KBM-7 (cell line): ENCODE results near the gene EXOSC6.
"Not testable (repeated sequence)": the region's sequence is repeated elsewhere in the genome, so short reads cannot be mapped to it uniquely, and the experiment has no call there.

Experiments
- DNase-seq: peaks from one replicate; pipeline ENCODE4 v3.0.0-alpha.2; 2015
- in situ Hi-C: fragments of 300-500 bp; cut with MboI; formaldehyde crosslinking; loops from 2 replicates; pipeline ENCODE4 v1.14.3; 2020; ENCODE audit warnings: low sequenced_read_pairs, low pct_unique_long_range_greater_than_20kb, mixed read lengths

The EXOSC6 gene

DNA sequence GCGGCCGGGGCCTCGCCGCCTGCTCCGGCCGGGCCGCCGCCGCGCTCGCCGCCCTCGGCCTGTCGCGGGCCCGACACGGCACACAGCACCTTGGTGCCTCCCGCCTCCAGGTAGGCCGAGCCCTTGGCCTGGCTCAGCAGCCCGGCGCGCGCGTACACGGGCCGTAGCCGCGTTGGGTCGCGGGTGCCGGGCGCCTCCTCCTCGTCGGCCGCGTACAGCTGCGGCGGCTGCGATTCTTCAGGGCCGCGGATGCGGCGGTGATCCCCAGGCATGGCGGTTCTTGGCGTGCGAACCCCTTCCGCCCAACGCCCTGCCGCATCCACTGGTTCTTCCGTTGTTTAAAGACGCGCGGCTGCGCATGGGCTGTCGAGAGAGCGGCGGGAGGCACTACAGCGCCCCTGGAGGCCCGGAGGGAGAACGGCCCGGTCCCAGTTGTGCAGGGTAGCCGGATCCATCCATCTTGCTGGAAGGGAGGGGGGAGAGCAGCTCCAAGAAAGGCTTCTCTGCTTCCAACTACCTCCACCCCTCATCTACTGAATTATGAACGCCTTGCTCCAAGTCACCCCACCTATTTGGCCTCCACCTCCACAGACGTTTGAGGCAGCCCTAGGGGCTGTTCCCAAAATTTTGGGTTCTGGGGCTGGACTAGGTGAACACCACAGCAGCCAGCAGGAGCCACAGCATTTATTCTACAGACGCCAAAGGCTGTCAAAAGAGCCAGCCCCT, at the start of gene EXOSC6:
Gene EXOSC6, minus strand, starts transcription at position 312 of the 726 bp plus-strand sequence. Its CDS starts 40 bp downstream, at position 272.
- DNase-seq = peak; percentile 96
- in situ Hi-C loops = no loop called here

DNA sequence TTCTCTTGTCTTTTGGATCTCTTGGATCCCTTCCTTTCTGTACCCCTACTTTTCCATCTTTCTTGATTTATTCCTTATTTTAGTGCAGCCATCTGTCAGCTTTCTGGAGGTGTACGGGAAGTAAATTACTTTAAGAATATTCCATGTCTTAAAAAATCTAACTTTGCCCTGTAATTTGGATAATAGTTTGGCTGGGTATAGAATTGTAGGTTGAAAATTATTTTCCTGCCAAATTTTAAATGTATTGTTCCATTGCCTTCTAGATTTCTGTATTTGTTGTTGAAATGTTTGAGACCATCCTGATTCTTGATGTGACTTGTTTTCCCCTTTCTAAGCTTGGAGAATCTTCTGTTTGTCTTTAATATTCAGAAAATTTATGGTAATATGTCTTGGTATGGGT, 49.4 kb upstream of the EXOSC6 start:
- no peak for DNase-seq
- in situ Hi-C loops = no loop called here

DNA sequence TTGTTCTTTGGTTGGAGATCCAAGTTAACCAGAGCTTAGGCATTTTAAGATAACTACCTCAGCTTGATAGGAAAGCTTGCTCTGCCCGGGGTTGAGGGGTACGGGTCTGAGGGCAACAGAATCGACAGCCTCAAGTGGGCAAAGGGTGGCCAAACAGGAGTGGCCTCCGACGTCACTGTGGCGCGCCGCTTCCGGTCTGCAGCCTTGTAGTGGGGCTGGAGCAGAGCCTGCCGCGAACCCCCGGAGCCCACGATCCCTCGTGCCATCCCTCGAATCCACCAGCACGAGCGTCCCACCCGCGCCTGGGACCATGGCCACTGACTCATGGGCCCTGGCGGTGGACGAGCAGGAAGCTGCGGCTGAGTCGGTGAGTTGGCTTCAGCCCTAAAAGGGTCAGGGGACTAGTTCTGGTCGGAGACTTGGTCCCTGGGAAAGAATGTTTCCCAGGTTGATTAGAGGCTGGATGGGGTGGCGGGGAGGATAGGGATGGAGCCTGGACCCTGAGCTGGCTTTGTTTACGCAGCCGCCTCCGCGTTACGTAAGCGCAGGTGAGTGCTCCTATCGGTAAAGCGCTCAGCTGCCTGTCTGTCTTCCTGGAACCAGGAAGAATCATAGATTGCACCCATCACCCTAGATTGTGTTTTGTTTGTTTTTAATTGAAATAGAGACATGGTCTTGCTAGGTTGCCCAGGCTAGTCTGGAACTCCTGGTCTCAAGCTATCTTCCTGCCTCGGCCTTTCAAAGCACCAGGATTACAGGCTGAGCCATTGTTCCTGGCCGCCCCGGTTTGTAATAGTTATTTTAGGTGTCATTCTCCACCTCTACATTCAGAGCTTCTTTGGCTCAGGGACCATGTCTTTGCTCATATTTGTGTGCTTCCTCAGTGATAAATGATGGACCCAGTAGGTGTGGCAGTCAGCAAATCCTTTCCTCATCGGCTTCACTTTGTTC, 47.5 kb upstream of the EXOSC6 start, which contains the start of gene DDX19B:
Gene DDX19B, plus strand, starts transcription at position 199 of the 951 bp plus-strand sequence. Its CDS starts 112 bp downstream, at position 311.
- no peak for DNase-seq
- in situ Hi-C loops = no loop called here

DNA sequence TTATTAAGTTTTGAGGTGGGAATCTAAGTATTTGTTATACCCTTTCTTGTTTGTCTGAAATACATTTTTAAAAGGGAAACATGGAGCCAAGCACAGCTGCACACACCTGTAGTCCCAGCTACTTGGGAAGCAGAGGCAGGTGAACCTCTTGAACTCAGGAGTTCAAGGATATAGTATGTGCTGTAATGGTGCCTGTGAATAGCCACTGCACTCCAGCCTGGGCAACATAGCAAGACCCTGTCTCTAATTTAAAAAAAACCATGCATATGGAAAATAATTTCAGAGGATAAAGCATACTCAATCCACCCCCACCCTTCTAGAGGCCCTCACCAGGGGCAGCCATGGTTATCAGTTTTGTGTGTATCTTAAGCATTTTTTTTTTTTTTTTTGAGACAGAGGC, 43.9 kb upstream of the EXOSC6 start:
- in situ Hi-C loops = no loop called here

DNA sequence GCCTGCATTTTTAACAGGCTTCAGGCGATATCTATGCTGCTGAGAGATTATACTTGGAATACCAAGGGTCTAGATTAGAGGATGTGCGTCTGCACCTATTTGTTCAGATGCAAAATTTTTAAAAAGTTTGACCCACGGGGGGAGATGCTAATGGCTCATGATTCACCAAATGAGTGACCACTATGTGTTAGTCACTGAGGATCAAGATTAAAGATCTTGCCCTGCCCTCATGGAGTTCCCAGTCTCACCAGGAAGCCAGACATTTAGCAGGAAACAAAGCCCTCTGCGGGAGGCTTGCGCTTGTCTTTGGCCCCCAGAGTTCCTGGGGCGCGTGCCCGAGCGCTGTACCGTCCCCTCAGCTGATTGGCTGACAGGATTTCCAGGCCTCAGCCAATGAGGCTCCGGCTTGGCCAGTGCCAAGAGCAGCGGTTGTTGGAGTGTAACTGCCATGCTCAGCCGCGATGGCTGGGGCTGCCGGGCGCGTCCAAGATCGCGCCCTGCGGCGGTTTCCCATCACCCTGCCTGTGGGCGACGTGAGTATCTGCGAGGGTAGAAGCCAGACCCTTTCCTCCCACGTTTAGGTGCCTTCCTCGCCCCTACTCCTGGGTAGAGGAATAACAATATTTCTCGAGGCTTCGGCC, 42.8 kb upstream of the EXOSC6 start:
- in situ Hi-C loops = no loop called here
- DNase-seq = no peak

More for the DNA sequence above, 43.9 kb upstream of the EXOSC6 start:
- DNase-seq = no peak

DNA sequence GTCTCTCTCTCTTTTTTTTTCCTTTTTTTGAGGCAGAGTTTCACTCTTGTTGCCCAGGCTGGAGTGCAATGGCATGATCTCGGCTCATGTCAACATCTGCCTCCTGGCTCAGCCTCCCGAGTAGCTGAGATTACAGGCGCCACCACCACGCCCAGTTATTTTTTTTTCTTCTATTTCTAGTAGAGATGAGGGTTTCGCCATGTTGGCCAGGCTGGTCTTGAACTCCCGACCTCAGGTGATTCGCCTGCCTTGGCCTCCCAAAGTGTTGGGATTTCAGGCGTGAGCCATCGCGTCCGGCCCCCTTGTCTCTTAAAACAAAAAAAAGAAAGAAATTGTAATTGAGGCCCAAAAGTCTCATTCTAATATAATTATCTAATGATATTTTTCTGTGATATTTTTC, 40.4 kb upstream of the EXOSC6 start:
- in situ Hi-C loops = not testable (repeated sequence)

DNA sequence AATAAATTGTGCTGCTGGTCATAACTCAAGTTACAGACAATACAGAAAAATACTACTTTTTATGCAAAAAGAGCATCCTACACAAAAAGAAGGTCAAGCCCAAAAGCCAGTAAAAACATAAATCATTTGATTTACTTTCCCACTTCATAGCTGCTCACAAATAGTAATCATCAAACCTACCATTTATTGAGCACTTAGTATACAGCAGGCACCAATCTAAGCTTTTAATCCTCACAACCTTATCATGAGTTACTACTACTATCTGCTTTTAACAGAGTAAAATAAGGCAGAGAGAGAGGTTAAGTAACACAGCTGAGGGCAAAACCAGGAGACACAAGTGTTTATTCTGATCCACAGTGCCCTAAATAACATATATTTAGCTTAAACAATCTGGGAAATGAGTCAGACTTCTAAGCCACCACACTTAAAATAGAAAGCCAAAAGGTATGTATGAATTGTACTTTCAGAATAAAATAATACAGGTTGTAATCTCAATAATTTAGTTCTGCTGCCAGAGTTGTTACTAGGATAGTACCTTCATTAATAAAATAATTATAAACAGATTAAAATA, 39.3 kb upstream of the EXOSC6 start:
- in situ Hi-C loops = no loop called here
- DNase-seq = no peak

More for the DNA sequence above, 40.4 kb upstream of the EXOSC6 start:
- not testable (repeated sequence) for DNase-seq

DNA sequence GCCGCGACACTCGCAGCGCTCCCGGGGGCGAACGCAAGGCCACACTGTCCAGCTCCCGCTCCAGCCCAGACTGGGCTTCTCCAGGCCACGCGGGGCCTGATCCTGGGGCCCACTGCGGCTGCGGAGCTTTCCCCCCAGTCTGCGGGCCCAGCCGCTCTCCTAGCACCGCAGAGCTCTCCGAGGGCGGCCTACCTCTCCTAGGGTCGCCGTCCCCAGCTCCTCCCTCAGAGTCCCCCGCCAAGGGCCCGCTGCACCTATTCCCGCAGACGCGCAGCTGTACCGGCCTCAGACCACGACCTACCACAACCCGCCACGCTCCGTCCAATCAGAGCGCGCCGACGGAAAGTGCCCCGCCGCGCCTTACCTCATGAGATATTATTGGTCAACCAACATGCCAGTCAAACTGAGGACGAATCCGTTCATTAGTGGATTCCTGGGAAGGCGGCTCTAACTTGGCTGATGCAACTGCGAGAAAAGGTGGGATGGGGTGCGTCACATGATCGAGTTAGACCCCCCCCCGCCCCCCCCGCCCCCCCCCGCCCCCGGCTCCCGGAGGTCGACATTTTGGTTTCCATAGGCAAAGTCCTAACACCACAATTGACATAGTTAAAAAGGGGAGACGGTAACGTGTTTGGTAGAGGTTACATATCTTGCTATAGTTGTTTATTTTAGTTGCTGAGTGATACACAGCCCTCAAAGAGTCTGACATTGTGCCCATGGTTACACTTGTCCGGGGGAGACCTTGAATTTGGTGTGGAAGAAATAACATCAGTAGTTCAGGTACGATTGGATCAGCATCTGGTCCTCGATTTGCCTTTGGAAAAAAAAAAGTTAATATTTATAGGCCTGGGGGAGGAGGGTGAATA, 37.7 kb upstream of the EXOSC6 start, which contains the start of gene AARS1:
Gene AARS1, minus strand, starts transcription at position 278 of the 866 bp plus-strand sequence. CDS start 6,743 bp downstream, outside the sequence.
- DNase-seq = peak; percentile 99
- in situ Hi-C loops = no loop called here

DNA sequence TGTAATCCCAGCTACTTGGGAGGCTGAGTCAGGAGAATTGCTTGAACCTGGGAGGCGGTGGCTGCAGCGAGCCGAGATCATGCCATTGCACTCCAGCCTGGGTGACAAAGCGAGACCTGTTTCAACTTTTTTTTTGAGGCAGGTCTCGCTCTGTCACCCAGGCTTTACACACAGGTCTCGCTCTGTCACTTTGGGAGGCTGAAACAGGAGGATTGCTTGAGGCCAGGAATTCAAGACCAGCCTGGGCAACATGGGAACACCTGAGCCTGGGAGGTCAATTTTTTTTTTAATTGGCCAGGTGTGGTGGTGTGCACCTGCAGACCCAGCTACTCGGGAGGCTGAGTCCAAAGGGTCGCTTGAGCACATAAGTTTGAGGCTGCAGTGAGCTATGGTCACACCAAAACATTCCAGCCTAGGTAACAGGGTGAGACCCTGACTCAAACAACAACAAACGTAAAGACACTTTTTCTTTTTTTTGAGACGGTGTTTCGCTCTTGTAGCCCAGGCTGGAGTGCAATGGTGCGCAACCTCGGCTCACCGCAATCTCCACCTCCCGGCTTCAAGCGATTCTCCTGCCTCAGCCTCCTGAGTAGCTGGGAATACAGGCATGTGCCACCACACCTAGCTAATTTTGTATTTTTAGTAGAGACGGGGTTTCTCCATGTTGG, 35.7 kb upstream of the EXOSC6 start:
- peak; percentile 58 for DNase-seq
- in situ Hi-C loops = not testable (repeated sequence)

DNA sequence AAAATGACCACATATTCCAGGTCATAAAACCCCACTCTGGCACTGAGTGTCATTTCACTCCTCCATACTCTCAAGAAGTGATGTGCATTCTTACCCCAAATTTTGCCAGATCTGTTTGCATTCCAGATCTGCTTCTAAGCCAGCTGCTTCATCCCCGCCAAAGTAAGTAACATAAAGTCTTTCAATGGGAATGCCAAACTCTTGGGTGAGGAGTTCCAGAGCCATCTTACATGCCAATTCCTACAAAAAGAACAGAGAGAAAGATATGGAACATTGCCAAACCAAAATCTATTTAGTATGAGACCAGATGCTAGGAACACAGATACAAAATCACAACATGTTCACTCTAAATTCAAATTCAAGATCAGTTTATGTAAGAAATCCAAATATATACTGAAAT, 24.7 kb upstream of the EXOSC6 start:
- in situ Hi-C loops = no loop called here
- no peak for DNase-seq

DNA sequence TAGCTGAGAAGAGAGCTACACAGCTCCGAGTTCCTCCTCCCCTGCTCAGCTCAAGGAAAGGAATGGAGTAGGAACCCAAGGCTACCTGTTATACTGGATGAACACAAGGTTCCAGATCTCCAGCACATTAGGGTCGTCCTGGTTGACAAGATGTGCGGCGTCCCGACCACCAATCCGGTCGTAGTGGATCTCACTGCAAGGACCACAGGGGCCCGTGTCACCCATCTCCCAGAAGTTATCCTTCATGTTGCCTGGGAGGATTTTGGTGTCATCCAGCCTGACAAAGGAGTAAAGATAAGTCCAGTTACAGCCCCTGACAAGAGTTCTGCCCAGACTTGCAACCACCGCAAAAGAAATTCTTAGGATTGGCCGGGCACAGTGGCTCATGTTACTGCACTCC, 20.0 kb upstream of the EXOSC6 start:
- DNase-seq = no peak
- in situ Hi-C loops = no loop called here

DNA sequence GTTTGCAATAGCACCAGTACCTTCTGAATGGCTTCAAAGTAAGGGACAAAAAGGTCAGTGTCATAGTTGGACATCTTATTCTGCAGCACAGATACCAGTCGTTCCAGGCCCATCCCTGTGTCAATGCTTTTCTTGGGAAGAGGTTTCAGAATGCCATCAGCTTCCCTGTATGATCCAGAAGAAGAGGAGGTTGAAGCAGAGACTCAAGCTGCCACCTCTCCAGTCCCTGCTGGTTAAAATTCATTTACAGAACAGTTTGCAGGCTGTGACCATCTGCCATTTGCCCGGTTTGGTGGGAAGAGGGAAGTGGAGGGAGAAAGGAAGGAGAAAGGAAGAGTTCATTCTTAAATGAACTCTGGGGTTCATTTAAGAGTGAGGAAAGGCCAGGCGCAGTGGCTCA, 18.4 kb upstream of the EXOSC6 start:
- DNase-seq = no peak
- in situ Hi-C loops = no loop called here

DNA sequence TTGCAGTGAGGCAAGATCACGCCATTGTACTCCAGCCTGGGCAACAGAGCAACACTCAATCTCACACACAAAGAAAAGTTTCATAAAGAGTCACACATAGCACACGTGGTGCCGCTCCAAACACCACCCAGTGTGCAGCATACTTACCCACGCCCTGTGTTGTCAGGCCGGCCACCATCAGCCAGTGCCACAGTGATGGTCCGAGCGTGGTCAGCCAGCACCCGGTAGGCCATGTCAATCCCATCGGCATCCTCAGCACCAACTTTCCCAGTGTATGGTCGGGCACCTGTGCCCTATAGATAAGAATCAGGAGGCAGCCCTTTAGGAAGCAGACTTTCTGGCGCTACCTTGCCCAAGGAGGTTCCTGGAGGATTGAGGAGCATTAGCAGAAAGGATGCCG, 17.7 kb upstream of the EXOSC6 start:
- no peak for DNase-seq
- in situ Hi-C loops = no loop called here

DNA sequence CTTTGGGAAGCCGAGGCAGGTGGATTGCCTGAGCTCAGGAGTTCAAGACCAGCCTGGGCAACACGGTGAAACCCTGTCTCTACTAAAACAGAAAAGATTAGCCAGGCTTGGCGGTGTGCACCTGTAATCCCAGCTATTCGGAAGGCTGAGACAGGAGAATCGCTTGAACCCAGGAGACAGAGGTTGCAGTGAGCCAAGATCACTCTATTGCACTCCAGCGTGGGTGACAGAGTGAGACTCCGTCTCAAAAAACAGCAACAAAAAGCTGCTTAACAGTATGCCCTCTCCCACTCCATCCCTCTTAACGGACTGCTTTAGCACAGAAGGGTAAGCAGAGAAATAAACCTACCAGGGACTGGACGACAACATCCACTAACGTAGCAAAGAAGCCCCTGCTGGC, 16.2 kb upstream of the EXOSC6 start:
- in situ Hi-C loops, DNase-seq: not testable (repeated sequence)

DNA sequence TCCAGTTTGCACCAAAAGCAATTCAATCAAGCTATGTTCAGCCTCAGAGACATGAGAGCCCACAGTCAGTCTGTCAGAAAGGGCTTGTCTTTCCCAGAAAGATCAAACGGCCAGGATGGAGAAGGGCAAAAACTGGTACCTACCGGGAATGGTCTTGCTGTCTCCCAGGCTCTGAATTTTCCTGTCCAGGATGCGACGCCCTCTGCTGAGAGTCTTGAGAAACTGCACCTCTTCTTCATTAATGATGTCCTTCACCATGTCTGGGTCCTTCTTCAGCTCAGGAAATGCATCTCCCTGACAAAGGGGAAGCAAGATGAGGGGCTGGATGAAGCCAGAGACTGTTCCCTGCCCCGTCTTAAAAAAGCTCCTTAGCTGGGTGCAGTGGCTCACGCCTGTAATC, 15.8 kb upstream of the EXOSC6 start:
- peak; percentile 73 for DNase-seq
- in situ Hi-C loops = no loop called here

DNA sequence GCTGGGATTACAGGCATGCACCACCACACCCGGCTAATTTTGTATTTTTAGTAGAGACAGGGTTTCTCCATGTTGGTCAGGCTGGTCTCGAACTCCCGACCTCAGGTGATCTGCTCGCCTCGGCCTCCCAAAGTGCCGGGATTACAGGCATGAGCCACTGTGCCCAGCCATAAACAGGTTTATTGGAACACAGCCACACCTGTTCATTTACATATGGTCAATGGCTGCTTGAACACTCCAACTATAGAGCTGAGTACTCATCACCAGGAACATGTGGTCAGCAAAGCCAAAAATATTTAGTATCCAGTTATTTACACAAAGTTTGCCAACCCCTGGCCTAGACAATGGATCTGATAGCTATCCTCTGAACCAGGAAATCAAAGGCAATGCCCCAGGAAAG, 8.2 kb upstream of the EXOSC6 start:
- in situ Hi-C loops, DNase-seq: not testable (repeated sequence)

DNA sequence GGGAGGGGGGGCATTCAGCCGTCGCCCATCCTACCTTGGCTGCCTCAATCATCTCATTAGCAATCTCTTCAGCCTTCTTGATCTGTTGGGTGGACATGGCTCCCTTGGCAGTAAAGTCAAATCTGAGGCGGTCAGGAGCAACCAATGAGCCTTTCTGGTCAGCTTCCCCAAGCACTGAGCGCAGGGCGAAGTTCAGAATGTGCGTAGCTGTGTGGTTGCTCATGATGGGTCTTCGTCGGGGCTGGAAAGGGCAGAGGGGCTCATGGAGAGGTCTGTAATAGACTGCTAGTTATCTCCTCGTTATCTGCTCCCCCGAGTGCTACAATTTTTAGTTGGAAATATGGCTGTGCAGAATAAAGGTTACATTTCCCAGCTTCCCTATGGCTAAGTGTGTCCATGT, 7.2 kb upstream of the EXOSC6 start:
- in situ Hi-C loops = no loop called here
- no peak for DNase-seq

DNA sequence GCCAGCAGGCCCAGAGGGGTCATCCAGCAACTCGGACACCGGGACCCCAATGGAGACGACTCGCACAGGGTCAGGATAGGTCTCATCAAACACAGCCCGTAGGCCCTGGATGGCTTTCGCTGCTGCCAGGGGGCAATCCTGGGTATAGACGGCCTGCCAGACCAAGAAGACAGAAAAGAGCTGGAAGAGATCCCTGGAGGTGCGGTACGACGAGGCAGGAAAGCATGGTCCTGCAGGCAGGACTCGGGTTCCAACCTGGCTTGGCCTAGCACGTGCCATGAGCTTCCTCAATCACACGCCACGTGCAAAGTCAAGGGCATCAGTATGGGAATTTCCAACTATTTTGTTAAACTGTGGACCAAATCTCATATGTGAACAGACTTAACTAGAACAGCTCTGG, 6.3 kb upstream of the EXOSC6 start:
- in situ Hi-C loops = no loop called here
- no peak for DNase-seq
